AG08396 (cell line): Measurements from ENCODE around the gene KIF15.
A peak's percentile ranks its signal among the peaks of the same experiment; 100 is the strongest.

Experiments
- DNase-seq: peaks from one replicate; pipeline ENCODE4 v3.0.0; 2012; ENCODE audit warnings: low spot score, mixed read lengths

Gene KIF15

DNA sequence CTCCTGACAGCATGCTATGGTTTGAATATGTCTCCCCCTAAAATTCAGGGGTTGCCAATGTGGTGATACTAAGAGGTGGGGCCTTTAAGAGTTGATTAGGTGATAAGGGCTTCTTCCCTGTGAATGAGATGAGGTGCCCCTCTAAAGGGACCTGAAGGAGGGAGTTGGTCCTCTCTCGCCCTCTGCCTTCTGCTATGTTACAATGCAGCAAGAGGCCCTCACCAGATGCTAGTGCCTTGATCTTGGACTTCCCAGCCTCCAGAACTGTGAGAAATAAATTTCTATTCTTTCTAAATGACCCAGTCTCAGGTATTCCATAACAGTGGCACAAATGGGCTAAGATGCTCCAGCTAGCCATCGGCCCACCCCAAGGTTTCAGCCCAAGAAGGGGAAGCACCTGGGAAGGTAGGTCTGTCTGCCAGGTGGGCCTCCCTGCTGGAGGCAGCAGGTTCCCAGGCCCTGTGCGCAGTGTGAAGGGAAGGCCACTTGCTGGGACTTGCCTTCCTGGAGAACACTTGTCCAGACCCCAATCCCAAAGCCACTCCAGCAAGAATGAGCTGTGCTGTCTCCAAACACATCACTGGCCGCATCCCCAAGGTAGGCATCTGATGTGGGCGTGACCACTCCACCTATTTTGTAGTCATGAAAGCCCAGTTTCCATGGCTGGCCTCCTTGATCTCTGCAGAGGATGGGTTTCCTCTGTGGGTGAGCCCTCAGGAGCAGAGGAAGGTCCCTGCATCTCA lies 121.8 kb downstream of the KIF15 start:
- DNase-seq: no peak

DNA sequence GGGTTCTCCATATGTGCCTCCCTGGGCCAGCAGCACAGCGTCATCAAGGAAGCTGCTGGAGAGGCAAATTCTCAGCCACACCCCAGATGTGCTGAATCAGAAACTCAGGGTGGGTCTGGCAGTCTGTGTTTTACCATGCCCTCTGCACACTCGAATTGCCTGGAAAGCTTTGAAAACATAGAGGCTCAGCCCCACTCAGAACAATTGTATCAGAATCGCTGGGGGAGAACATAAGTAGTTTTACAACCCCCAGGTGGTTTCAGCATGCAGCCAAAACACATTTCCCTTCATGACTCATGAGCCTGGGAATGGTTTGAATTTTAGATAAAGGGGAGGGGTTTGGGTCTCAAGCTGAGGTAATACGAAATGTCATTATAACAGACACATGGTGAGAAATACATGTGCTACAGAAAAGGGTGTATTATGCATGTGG lies 122.4 kb downstream of the KIF15 start:
- DNase-seq: peak; percentile 47

DNA sequence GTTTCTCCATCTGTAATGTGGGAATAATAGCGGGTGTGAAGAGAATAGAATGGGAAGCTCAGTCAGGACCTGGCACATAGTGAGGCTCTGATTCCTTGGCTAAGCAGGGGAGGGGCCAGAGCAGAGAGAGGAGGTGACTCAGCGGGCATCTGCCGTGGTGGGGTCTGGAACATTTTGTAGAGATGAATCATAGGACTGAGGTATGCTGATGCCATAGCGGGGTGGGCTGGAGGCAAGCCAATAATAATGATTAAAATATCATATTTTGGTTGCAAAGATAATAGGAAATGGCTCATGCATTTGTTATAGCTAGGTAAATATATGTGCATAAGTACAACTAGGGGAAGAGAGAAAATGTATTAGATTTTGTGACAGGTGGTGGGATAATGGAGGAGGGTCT lies 124.0 kb downstream of the KIF15 start:
- DNase-seq: peak; percentile 90

DNA sequence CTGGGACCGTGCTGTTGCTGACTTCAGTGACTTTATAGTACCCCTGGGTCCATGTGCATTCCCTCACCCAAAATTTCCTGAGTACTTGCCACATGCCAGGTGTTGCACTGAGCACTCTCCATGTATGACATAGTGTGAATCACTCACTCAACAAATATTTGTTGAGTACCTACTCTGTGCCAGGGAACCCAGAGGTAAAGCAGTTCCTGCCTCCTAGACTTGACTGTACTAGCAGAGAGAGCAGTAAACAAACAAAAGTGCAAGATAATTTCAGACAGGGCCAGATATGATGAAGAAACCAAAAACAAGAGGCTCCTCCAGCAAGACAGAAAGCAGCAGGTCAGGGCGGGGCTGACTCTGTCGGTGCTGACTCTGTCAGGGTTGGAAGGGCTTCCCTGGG lies 125.0 kb downstream of the KIF15 start:
- DNase-seq: no peak

DNA sequence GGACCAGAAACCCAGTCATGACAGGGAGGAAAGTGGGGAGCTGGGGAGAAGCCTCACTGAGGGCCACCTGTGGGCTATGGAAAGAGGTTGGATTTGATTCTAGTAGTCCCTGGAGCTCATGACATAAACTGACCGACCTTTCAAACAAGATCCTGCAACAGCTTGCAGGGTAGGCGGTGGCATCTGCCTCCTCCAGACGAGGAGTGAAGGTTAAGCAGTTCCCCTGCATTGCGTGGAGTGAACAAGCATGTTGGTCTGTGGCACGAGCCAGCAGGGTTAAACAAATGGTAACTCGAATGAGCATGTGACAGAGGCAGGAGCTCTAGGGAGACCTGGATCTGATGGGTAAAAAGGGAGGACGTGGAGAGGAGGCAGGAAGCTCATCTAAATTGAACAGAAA lies 125.5 kb downstream of the KIF15 start:
- no peak for DNase-seq

DNA sequence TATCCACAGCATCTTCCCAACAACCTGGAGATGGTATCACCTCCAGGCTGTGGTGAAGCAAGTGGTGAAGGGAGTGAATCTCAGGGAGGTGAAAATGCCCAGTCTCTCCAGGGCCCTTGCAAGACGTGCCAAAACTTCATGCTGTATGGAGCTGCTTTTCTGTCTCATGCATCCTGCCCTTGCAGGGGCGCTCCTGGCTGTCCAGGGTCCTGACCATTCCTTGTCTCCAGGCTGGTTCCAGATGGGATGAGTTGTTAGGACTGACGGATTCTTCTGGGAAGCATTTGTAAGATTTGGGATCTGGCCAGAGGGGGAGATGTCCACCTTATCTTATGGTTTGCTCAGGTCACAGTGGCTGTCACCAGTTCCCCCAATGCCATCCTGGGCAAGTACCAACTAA lies 128.7 kb downstream of the KIF15 start:
- no peak for DNase-seq

DNA sequence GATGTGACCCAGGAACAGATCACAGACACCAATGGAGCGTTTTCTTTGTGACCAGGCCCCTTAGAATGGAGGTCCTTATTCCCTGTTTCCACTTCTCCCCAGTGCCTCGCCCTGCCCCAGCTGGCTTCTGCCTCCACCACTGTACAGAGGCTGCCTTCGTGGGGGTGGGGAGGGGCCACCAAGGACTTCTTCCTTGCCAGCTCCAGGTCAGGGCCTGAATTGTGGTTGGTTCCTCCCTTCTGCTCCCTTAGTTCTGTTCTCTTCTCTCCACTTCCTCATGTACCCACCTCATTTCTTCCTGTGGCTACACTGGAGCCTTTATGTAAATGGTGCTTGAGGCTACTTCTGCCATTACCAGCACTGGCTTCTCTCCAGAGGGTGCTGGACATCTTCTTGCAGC lies 129.3 kb downstream of the KIF15 start:
- DNase-seq: no peak

DNA sequence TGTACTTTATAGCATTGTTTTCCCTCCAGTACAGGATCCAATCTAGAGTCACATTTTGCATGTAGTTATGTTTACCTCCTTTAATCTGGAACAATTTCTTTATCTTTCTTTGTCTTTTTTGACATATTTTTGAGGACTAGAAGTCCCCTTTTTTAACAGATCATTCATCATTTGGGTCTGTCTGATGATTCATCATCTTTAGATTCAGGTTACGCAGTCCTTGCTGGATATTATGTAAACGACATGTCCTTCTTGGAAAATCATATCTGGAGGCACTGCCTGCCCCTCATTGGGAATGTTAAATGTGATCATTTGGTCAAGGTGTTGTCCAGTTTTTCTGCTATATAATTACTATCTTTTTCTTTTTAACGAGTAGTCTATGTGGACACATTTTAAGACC lies 131.1 kb downstream of the KIF15 start:
- no peak for DNase-seq

DNA sequence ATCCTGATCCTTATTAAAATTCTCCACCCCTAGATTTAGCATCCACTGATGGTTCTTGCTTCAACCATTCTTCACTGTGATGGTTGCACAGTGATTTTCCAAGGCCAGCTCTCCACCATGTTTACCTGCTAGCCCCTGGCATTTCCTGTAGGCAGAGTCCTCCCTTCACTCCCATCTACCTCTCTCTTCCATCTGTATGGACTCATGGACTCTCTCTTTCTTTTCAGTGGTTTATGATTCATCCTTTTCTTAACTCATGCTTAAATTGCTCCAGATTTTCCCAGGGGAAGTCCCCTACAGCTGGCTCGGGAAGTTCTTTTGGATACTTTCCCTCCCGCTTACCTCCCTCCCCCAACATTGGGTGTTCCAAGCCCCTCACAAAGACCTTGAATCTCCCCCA lies 131.5 kb downstream of the KIF15 start:
- peak; percentile 31 for DNase-seq

DNA sequence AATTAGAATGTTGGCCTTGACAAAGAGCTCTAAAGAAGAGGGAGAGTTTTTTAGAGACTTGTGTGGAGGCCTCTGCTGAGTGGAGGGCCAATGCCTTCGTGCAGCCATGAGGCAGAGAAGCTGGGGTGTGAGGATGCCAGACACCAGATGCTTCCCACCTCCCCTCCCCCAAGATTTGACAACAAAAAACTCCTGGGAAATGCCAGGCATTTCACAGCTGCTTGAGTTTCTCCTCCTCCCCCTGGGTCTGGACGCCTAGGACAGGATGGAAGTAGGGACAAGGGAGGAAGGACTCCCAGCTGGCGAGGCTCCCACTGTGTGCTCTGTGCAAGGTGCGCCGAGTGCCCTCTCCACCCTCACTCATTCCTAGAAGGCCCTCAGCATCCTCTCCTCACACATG lies 132.9 kb downstream of the KIF15 start:
- DNase-seq: no peak

DNA sequence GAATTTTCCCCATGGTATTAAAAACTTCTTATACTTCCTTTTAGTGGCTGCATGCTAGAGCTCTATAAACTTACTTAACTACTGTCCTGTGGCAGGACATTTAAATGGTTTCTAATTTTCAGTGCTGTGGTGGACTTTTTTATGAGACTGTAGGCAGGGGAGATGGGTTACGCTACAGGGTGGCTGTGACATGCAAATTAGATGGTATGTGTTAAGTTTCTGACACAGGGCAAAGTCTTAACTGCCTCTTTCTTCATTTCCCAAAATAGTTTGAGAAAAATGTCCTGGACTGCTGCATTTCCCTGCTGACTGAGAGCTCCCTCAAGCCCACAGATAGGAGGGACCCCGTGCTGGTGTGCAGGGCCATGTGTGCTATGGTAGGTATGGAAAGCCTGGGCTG lies 134.8 kb downstream of the KIF15 start:
- DNase-seq: no peak

DNA sequence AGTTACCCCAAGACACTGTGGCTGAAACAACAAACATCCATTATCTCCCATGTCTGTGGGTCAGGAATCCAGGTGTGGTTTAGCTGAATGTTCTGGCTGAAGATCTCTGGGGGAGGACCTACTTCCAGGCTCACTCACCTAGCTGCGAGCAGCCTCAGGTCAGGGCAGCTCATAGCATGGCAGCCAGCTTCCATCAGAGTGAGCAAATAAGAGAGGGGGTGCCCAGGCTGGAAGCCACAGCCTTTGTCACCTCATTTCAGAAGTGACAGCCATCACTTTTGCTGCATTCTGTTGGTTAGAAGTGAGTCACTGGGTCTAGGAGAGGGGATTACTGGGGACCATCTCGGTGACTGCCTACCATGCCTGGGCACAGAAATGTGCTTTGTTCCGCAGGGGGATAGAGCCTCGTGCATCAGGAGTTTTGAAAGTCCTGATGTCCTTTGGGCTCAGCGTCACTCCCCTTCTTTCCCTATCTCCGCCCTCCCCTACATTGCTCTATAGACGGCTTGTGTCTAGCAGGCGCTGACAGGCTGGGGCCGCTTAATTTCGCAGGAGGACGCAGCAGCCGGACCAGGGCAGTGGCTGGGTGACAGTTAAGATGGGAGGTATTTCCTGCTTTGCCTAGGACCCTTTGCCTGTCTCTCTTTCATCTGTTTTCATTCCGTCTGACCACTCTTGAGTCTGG lies 138.2 kb downstream of the KIF15 start:
- no peak for DNase-seq

DNA sequence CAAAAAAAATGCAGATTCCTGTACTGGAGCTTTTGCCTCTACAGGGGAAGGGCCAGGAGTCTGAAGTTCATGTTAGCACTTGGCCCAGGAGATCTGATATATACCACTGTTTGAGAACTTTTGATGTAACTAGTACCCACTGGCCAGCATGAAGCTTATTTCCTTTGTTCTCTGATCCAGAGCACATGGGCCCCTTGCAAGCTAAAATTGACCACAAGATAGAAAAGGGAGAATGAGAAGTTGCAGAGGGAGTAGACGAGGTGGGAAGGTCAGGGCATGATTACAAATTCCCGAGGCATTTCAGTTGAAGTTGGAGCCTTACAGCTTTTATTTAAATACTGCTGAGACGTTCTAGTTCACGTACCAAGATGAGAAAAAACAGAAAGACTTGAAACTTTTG lies 141.0 kb downstream of the KIF15 start:
- no peak for DNase-seq
